Activated CD8-positive, alpha-beta memory T cell treated with anti-CD3 and anti-CD28 coated beads, Interleukin-2, amount 50 U/mL, for 1 hour (primary cell): ENCODE results near the gene GABBR2.

Experiments
- DNase-seq: peaks from one replicate; pipeline ENCODE4 v3.0.0-alpha.2; 2020; ENCODE audit errors: extremely low read depth

GABBR2 gene

GRCh38 chr9:98321269-98321668 lies 387.5 kb downstream of the GABBR2 start:
- no peak for DNase-seq

- no peak for DNase-seq
Observed at GRCh38 chr9:98318834-98319478, 389.8 kb downstream of the GABBR2 start.

GRCh38 chr9:98318041-98318790 lies 390.5 kb downstream of the GABBR2 start:
- no peak for DNase-seq

DNA sequence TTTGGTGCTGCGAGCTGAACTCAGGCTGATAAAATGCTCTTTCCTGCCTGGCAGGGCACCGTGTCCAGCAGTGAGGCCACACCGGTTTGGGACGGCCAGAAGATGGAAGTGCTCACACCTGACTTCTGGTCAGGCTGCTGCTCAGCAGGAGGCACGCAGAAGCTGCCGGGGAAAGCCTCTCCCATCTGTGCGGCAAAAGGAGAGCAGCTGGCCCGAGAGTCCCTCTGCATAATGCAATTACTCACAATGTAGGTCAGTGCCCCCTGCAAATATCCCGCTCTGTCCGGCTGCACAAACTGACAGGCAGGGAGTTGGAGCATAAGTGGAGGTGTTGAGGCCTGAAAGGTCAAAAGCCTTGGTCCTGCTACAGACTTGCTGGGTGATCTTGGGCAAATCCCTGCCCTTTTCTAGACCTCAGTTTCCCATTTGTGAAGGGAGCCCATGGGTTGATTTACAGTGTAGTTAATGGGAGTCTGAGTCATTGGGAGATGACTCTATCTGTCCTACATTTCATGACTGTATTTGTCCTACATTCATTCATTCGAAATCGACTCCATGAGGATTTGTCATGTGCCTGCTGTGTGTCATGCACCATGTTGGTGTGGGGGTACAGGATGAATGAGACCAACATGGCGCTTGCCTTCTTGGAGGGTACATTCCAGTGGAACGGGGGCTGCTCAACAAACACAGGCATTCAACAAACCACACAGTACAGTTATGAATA lies 391.4 kb downstream of the GABBR2 start:
- DNase-seq: no peak

DNA sequence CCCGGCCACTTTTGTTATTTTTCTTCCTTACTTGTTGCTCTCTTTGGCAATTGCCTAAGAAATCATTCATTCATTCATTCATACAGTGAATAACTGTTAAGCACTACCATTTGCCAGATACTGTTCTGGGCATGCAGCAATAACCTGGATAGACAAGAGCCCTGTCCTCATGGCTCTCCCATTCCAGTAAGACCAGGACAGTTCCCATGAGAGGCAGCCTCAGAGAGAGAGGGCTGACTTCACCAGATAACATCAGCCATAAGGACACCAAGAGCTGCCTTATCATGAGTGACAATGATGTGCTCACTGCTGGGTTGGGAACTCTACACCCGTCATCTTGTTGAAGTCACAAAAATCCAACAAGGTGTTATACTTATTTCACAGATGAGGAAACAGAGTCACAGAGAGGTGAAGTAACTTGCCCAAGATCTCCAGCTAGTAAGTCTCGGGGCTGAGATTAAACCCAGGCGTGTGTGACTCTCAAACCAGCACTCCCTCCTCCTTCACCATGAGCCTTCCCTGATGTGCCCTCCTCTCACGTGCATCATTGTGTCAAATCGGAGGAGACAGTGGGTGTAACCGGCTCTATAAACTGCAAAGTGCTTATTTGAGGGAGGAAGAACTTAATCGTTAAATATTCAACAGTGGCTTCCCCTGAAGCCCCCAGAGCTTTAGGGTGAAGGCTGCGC lies 392.1 kb downstream of the GABBR2 start:
- no peak for DNase-seq

- peak; percentile 24 for DNase-seq
Observed at GRCh38 chr9:98315551-98316060, 393.1 kb downstream of the GABBR2 start.

DNA sequence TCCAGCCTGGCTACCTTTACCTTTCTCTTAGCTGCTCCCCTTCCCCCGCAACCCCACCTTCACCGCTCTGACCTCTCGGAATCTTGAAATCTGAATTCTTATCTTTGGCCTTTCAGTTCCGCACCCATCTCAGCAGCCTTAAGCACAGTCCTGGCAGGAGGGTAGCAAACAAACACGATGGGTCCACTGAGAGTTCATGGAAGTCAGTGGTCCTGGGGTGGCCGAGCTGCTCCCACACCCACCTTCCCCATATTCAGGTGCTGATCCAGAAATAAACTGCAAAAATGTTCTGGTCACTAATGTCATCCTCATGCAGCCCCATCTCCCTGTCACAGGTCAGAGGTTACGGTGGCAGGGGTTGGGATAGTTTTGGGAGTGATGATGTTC lies 393.7 kb downstream of the GABBR2 start:
- no peak for DNase-seq

GRCh38 chr9:98314381-98315066 lies 394.2 kb downstream of the GABBR2 start:
- DNase-seq: no peak

DNA sequence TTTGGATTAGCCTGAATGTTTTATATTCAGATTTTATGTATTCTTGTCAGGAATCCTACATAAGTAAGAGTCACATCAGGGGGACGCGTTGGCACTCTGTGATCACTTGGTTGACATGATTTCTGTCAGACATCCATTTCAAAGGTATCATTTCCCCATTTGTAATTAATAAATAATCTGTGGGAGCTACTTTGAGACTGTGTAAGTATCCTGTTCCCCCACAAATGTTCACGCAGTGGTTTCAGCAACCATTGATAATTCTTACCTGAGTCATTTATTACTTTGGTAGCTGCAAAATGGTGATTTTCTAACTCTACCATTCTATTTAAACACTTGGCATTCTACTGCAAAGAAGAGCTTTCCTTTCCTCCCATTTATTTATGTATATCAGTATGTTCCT lies 396.4 kb downstream of the GABBR2 start:
- no peak for DNase-seq

- no peak for DNase-seq
Observed at GRCh38 chr9:98311541-98311940, 397.2 kb downstream of the GABBR2 start.

GRCh38 chr9:98310752-98311392 lies 397.9 kb downstream of the GABBR2 start:
- DNase-seq: no peak

DNA sequence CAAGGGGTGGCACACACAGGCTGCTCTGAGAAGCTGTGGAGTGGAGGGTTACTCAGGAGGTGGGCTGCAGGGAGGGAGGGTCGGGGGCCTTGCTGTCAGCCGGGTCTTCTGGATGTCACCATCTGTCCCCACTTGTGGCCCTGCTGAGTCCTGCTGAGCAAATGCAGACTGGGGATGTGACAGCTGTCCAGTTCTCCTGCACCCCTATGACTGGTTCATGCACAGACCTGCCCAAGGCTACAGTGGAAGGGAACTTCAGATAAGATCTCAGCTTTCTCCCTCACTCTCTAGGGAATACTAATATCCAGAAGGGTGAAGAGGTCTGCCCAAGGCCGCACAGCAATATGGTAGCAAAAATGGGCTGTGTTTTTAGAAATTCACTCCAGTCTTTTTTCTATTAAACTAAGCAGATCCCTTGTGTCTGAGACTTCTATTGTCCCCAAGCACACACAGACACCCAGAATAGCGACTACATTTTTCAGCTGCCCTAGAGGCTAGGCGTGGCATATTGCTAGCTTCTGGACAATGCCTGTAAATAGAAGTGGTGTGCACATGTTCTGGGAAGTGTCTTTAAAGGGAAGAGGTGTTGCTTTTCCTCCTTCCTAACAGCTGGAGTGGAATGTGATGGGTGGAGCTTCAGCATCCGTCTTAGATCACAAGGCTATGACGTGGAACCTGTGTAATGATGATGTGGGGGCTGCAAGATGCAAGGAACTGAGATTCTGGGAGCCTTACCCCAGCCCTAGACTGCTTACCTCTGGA lies 402.2 kb downstream of the GABBR2 start:
- no peak for DNase-seq

DNA sequence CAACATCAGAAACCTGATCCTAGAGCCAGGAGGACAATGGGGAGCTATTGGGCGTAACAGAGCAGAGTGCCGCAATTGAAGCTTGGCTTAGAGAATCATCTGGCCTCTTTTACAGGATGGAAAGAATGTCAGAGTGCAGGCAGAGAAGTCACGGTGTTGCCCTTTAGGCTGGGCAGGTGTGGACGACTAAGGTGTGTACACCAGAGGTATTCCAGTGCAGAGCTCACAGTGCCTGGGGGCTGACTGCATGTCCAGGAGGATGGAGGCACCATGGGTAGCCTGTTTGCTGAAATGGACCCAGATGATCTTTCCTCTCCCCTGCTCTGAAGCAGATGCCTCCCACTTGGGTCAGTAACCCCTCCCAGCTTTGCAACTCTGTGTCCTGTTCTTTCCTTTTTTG lies 404.4 kb downstream of the GABBR2 start:
- DNase-seq: no peak

DNA sequence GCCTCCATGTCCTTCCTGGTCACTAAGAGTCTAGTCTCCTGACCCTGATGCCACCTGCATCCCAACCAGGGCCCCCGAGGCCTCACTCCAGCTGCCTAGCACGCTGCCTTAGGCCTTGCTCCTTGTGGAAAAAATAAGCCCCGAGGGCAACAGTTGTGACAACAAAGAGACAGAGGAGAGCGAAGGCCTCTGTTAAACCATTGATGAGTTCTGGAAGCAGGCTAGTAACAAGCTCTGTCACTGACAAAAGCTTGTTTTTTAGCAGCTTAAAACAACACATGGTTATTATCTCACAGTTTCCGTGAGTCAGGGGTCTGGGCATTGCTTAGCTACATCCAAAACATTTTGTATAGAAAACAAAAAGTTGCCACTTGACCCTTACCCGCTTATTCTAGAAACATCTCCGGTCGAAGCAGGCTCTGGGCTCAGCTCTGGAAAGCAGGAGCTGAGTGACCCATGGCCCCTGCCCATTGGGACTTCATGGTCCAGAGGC lies 405.1 kb downstream of the GABBR2 start:
- DNase-seq: no peak

DNA sequence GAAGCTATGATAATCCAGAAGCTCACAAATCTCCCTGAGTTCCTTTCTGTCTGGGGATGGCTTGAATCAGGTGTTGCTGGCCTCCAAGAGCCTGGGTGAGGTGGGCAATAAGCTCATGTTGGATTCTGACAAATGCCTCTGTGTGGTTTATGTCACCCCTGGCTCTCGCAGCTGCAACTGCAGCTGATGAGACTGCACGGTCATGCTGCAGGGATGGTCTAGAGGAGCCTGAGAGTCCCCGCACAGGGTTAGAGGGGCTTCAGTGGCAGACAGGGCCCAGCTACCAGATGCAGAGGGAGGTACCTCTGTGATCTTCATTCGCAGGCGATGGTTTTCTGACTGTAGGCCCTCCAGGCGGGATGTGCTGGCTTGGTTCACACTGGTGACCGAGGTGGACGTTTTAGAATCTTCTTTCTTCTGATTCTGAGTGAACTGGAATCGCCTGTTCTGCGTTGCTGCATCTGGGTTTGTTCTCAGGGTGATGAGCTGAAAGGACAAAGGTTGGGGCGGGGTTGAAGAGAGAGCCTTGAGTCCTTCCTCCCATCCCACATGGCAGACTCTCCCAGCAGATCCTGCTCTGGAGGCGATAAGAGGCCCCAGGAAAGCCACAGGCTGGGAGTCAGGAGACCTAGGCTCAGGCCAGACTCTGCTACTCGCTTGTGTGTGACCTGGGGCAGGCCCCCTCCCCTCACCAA lies 405.6 kb downstream of the GABBR2 start:
- DNase-seq: no peak

GRCh38 chr9:98302150-98302549 lies 406.6 kb downstream of the GABBR2 start:
- DNase-seq: no peak

- DNase-seq: no peak
Observed at GRCh38 chr9:98300611-98301010, 408.1 kb downstream of the GABBR2 start.

- DNase-seq: no peak
Observed at GRCh38 chr9:98298476-98298875, 410.3 kb downstream of the GABBR2 start.

DNA sequence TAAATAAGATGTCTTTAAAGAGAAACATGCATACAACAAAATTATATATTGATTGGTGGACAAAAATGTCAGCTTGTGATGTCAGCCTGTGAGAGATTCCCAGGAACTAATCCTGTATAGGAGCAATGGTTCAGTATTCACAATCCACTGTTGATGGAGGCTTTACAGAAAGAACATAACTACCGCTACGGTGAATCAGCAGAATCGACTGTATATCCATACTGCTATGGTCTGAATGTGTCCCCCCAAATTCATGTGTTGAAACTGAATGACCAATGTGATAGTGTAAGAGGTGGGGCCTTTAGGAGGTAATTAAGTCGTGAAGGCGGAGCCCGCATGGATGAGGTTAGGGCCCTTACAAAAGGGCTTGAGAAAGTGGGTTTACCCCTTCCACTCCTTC lies 412.9 kb downstream of the GABBR2 start:
- no peak for DNase-seq
